HTERT RPE-1 (cell line): ENCODE results near the gene C5orf15.

Experiments used
- in situ Hi-C: fragments of 300-500 bp; cut with MboI; formaldehyde crosslinking; loops from 4 replicates; pipeline ENCODE4 v1.14.3; 2020; ENCODE audit warnings: low sequenced_read_pairs

C5orf15 gene

DNA sequence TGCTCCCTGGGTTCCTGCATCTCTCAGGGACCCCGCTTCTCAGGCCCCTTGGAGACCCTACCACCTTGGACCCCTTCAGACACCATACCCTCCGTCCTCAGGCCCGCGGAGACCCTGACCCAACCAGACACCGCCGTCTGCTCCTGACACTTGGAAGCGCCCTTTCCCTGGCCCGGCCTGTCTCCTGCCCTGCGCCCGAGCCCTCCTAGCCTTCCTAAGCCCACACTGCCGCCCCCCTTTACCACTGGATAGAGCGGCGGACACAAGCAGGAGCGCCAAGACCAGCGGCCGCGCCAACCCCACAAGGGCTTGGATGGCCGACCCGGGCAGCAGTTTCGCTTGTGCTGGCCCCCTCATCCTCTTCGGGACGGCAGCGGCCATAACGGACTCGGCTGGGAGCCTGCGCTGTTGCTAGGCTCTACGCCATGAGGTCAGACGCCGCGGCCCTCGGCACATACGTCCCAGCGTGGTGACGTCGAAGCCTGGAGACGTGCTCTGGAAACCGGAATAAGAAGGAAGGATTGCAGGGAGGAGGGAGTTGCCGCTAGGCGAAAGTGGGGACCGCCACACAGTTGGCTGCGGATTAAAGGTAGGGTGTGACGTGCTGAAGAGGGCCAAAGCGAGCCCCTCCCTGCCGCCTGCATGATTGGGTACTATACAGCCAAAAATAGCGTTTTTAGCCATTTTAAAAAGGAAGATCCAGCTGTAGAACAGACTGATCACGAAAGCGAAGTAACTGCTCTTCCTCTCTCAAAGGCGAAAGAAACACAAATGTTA lies at the start of gene C5orf15:
Gene C5orf15, minus strand, starts transcription at position 422 of the 777 bp plus-strand sequence. Its CDS starts 41 bp downstream, at position 381.
- in situ Hi-C loops = no loop called here

DNA sequence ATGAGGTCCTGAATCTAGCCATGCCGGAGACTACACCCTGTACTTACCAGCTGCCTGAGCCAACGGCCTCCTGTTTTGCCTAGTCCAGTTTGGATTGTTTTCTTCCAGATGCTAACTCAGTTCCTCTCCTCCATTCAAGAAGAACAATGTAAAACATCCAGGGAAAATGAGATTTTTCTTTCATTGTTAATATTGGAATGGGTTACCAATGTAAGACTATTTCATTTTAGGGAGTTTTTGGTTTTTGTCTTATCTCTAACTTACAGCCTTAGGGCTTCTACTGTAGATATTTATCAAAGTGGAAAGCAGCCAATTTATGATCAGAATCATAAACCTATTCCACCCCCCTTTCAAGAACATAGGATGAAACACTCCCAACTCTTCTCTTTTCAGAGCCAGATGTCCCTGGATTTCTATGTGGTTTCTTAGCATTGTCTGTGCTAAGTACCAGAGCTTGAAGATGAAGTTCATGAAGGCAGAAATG lies 39.9 kb upstream of the C5orf15 start:
- in situ Hi-C loops = no loop called here

DNA sequence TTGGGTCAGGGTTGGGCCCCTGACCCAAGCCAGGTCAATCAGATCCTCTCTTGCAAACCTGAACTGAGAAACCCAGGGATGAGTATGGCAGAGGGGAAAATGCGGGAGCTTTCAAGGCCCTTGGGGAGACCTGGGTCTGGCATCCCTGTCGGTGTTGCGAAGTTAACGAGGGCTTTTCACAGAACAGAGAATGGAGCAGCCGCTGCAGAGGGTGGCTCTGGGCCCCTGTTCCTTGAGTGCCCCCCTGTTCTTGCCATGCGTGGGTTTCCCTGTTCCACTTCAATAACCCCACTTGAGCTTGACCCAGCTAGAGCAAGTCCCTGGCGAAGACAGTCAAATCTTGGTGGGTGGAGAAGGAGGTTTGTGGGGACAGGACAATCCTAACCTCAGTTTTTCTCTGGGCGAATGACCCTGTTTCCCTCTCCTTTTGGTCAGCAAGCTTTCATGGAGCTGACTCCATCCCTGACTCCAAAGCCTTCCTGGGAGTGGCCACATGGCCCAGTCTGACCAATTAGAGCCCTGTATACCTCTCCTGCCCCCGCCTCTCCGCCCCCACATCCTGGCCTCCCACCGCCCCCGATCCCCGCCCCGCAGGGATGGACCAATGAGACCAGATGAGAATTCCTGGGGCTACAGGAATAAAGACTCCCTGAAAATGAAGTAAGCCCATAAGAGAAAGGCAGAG lies 39.3 kb upstream of the C5orf15 start:
- in situ Hi-C loops = no loop called here

DNA sequence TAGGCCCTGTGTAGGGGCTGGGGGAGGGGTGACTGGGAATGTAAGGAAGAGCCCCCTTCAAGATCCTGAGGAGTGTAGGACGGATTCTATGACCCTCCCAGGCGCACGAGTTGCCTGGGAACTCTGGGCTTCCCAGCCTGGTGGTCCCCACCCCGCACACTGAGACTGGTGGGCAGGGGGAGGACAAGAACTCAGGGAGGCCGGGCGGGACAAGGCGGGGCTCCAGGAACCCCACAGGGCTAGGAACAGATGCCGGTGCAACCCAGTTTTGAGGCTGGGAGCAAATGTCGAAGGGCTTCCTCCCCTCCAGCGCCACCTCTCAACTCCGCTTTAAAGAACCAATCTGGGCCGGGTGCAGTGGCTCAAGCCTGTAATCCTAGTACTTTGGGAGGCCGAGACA lies 37.7 kb upstream of the C5orf15 start:
- in situ Hi-C loops = no loop called here

DNA sequence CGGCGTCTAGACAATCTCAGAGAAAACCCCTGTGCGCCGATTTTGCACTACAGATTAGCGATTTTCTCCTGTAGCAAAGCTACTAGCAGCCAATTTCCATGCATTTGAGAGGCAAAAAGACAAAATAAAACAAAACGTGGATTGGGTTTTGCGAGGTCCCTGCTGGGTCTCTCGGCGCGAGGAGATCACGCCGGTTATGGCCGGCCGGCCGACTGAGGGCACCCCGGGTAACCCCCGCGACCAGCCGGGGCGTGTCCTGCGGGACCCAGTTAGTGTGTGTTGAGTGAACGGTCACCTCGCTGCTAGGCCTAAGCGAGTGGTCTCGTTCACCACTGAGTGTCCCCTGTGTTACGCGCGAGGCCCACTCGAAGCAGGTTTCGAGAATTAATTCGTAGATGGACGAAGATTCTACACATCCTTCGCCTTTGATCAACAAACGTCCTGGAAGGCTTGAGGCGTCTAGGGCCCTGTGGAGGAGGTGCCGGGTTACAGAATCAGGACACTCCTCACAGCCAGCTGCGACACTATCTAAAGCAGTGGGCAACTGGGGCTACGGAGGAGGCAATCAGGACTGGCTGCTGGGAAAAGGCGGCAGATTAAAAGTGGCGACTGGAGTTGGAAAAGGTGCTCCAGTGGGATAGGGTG lies 37.1 kb upstream of the C5orf15 start:
- in situ Hi-C loops = no loop called here

DNA sequence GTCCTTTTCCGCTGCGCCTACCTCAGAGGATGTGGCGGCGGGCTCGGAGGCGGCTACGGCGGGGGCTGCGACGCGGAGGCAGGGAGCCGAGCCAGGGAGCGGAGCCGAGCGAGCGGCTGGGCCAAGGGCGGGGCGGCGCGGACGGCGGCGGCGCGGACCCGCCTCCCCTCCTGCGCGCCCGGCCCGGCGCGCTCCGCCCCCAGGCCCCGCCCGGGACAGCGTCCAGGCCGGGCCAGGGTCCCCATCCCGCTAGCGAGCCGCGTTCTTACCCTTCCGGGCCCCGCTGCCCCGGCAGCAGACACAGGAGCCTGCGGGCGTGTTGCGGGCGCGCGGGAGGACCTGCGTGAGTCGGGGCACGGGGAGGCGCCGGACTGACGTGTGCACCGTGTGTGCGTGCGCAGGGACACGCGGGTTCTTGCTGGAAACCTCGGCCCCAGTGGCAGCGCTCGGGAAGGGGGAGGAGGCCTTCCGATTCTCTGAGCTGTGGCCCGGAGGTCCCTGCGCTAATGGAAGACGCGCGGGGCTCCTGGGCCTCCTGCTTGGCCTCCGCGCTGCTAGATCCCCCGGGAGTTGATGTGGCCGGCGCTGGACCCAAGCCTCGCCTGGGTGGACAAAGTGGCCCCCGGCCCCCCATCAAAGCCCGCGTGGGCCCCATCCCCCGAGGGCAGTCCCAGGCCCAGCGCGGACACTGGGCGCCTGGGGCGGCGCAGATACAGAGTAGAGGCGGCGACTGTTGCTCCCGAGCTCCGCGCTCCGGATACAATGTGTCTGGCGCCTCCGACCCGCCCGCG lies 36.4 kb upstream of the C5orf15 start, which contains the start of gene VDAC1:
Gene VDAC1, minus strand, starts transcription at position 350 of the 791 bp plus-strand sequence. CDS start 11,963 bp downstream, outside the sequence.
- in situ Hi-C loops = no loop called here

DNA sequence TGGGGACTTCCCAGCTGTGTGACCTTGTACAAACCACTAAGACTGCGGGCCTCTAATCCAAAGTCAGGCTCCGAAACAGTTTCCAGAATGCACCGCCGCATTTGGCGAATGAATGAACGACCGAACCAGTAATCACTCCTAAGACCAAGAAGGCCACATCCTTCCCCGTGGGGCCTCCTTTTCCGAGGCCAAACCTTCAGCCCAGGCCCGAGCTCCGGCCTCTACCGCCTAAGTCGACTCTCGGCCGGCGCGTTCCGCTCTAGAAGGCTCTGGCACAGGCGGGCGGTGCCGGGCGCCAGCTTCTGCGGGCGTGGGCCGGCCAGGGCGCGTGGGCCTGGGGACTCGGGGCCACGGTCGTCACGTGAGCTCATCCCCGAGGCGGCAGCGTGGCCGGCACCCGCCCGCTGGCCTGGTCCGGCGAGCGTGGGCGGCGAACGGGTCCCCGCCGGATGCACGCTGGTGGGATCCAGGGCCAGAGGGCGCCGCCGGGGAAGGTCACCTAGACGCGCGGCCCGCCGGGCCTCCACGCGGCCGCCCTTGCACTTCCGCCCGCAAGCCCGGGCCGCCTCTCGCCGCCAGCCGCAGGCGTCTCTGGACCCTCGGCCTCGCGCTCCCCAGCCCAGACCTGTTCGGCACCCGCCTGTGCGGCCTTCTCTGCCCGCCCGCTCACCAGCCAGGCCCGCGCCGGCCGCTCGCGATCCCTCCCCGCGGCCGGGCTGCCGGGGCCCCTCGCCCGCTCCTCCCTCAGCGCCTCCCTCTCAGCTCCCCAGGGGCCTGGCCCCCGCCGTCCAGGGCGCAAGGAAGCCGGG lies 35.6 kb upstream of the C5orf15 start:
- in situ Hi-C loops = no loop called here

DNA sequence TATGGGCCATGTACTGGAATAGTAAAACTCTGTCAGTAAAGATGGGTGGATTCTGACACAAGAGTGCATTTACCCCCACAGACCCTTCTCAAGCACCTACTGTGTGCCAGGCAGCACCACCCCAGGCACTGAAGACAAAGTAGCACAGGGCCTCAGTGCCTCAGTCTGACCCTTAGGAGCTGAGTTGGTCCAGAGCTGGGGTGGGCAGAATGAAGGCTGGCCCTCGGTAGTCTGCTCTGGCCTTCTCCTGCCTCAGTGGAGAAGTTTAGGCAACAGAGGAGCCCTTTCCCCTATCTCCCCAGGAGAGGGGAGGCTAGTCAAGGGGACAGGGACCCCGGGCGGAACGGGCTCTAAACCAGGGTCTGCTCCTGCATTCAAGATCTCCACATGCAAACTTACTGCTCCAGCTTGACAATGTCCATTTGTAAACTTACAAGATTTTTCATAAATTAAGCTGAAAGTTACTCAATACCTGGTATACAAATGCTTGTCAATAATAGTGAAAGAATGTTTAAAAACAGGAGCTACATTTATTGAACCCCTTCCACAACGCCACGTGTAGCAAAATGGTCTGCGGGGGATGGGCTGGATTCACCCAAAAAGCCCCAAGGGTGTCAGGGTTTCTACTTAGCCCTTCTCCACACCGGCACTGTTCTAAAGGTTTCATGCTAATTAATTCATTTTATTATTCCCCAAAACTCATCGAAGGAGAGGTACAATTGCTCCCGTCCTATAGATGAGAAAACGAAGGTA lies 34.8 kb upstream of the C5orf15 start:
- in situ Hi-C loops = no loop called here

DNA sequence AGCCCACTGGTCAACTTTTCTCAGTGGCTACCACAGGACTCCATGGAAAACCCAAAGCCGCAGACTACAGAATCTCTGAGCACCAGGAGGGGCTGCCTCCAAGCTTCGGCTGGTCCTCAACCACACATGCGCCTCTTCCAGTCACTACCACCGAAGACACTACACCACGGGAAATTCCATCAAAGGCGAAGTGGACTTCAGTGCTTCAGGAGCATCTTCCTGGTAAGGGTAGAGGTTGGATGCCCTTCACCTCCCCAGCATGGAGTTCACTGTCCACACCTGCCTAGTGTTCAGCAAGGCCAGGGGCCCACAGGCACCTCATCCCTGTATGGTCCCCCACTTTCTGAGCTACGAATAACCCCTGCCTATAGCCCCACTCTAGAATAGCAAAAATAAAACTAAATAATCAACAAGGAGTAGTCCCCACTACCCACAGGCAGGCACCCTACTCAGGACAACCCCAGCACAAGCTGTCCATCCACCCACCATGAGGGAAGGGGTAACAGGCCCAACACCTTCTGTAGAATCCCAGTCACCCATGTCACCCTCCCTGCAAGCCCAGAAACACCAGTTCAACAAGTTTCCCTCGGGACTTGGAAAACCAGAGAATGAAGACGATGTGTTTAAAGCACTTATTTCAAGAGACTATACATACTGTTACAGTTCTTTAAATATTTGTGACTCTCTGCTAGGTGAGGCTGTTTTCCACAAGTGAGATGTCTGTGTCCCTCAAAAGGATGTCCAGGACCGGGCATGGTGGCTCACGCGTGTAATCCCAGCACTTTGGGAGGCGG lies 33.7 kb upstream of the C5orf15 start:
- in situ Hi-C loops = no loop called here

DNA sequence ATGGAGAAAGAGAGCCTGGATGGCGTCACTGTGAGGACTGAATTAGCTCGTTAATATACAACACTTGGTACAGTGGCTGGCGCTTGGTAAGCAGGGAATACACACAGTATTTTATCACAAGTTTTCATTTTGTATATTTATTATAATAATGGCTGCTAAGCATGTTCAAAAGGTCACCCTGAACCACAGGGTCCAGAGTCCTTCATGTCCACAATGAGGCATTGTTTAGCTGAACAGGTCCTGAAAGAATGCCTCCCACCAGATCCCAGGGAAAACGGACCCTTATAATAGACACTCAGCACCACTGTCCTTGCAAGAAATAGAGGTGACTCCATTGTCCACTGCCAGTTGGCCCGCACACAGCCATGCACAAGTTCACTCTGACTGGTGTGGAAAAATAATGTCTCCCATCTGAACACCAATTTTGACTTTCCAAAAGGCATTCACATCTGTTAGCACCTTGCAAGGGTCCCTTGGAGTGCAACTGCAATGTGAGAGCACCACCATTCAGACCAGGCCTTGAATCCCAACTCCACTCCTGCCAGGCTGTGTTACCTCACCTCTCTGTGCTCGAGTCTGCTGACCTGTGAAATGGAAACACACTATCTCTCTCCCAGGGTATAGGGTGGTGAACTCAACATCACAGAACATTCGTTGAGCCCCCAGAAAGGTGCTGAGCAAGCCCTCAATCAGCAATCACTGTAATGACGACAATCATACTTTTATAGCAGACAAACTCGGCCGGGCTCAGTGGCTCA lies 32.5 kb upstream of the C5orf15 start:
- in situ Hi-C loops = no loop called here

DNA sequence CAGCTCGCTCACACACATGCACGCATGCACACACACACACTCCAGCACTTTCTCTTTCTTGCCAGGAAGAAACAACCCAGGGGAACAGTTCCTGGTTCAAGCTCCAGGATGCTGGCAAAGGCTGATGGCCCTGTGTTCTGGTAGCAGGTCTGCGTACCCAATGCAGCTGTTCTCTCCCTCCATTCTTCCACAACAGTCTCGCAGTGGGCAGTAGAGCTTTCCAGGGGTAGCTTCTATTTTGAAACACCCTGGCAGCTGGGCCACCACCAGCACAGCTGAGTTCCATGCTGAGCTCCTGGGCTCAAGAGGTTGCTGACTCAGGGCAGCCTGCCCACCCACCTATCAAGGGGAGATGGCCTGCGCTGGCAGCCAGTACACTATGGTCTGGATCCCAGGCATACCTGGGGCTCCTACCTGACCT lies 31.7 kb upstream of the C5orf15 start:
- in situ Hi-C loops = no loop called here

DNA sequence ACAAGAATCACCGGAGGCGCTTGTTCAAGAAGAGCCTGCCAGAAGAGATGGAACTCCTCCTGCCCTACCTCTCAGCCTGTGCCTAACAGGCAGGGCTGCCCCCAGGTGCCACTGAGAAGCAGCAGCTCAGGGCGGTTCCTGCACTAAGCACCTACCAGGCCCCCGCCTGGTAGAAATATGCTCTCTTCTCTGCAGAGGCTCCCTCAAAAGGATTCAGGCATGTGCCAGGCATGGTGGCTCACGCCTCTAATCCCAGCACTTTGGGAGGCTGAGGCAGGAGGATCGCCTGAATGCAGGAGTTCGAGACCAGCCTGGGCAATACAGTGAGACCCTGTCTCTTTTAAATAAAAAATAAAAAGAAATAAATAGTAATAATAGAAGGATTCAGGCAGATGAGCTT lies 30.4 kb upstream of the C5orf15 start:
- in situ Hi-C loops = no loop called here

DNA sequence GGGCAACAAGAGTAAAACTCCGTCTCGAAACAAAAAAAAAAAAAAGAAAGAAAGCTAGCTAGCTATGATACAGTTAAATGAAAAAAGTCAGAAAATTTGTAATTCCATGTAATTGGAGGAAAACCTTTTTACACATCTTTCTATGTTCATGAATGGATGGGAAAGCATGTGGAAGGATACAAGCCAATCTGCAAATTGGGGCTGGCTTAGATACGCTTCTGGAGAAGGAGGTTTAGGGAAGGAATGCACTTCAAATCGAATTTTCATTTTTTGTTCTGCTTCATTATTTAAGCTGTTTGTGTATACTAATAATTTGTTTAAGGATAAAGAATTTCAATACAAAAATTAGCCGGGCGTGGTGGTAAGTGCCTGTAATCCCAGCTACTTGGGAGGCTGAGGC lies 29.6 kb upstream of the C5orf15 start:
- in situ Hi-C loops = no loop called here

DNA sequence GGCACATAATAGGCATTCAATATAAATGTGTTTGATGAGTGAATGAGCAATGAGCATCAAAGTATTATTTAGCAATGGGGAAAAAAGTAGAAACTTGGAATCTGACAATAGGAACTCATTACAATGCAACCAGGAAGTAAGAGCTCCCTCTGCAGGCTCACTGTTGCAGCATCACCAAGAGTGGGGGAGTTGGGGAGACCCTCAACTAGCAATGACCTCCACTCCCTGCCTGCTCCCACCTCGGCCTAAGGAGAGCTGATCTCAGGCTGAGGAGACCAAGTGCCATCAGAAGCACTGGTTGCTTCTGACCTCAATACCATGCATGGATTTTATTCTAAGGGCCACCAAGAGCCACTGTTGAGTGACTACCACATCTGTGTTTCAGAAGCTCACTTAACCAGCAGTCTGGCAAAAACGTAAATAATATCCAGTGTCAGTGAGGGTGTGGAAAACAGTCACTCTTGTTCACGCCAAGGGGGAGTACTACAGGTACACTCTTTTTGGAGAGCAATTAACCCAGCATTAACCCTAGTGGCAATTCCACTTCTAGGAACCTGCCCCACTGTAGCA lies 28.3 kb upstream of the C5orf15 start:
- in situ Hi-C loops = no loop called here

DNA sequence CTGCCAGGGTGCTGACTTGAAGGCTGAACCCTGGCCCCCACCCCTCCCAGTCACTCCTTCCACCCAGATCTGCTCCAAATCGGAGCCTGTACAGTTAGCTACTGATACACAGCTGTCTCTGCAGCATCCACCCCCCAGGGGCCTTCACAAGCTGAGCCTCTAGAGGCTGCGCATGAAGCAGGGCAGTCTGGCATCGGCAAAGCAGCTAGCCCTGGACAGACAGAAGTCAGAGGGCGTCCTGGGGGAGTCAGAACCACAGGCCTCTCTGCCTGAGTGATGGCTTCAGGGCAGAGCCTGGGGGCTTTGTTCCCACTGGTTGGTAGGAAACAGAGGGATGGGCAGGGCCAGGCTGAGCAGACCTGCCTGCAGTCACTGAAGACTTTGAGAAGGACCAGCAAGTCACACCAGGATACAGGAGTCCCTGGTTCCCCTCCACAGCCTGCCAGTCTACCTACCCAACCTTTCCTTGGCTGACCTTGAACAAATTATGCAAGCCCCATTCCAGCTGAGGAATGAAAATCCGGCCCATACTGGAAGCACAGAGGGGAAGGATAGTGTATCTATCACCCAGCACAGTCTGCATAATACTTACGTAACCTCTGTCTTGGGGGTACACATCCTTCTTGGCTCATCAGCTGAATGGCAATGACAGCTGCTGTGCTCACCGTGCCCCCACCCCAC lies 27.6 kb upstream of the C5orf15 start:
- in situ Hi-C loops = no loop called here

DNA sequence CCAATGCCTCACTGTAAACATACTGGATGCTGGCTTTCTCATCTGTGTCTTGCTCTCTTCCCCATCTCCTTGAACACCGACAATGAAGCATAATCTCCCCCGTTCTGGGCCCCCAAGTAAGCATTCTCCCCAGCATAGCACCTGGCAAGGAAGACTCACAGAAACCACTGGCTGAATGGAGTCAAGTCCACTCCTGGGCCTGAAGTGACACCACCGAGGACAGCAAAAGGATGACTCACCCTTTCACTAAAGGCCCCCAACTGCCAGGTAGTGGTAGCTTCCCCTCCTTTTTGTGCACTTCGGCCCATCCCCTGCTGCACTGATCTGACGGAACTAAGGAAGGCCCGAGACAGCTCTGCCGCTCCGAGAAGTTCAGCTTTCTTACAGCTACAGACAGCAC lies 26.9 kb upstream of the C5orf15 start:
- in situ Hi-C loops = no loop called here

DNA sequence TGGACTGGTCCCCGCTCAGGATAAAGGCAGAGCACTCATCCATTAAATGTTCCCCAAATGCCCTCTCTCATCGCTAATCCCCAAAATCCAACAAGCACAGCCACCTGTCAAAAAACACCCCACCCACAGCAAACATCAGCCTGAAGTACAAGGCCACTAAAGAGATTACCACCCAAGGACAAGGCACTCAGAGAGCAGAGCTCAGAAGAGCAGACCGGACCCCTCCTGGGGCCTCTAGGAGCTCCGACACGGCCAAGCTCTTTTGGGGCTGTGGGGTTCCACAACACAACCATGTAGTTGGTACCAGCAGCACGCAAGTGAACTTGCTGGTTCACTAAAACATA lies 26.5 kb upstream of the C5orf15 start:
- in situ Hi-C loops = no loop called here
